RPMI8226 (cell line): Measurements from ENCODE around the gene GLMN.
A peak's percentile ranks its signal among the peaks of the same experiment; 100 is the strongest.

Experiments used
- DNase-seq: peaks from one replicate; pipeline ENCODE4 v3.0.0-alpha.2; 2015

Gene GLMN

GRCh38 chr1:92298573-92299476 is at the start of gene GLMN, which contains the start of gene RPAP2:
Gene GLMN, minus strand, starts transcription at chr1:92298987. Its CDS starts 988 bp downstream, at chr1:92297999.
Gene RPAP2, plus strand, starts transcription at chr1:92299059. Its CDS starts 15 bp downstream, at chr1:92299074.
- DNase-seq: peak; percentile 89

- no peak for DNase-seq
Observed at GRCh38 chr1:92346866-92347640, 48.3 kb upstream of the GLMN start.

GRCh38 chr1:92343061-92343460 is 44.3 kb upstream of the GLMN start:
- DNase-seq: no peak

- DNase-seq: no peak
Observed at GRCh38 chr1:92342401-92342800, 43.6 kb upstream of the GLMN start.

GRCh38 chr1:92340154-92340553 is 41.4 kb upstream of the GLMN start:
- no peak for DNase-seq

- DNase-seq: no peak
Observed at GRCh38 chr1:92333668-92334067, 34.9 kb upstream of the GLMN start.

GRCh38 chr1:92329347-92330129 is 30.8 kb upstream of the GLMN start:
- no peak for DNase-seq

- DNase-seq: no peak
Observed at GRCh38 chr1:92327794-92328193, 29.0 kb upstream of the GLMN start.

- no peak for DNase-seq
Observed at GRCh38 chr1:92326681-92327080, 27.9 kb upstream of the GLMN start.

- no peak for DNase-seq
Observed at GRCh38 chr1:92324784-92325183, 26.0 kb upstream of the GLMN start.

GRCh38 chr1:92323473-92324453 is 25.0 kb upstream of the GLMN start:
- DNase-seq: no peak

- no peak for DNase-seq
Observed at GRCh38 chr1:92317836-92318493, 19.2 kb upstream of the GLMN start.

- no peak for DNase-seq
Observed at GRCh38 chr1:92315766-92316599, 17.2 kb upstream of the GLMN start.

- no peak for DNase-seq
Observed at GRCh38 chr1:92314024-92314423, 15.2 kb upstream of the GLMN start.

GRCh38 chr1:92310185-92310597 is 11.4 kb upstream of the GLMN start:
- no peak for DNase-seq

- DNase-seq: no peak
Observed at GRCh38 chr1:92307980-92308379, 9.2 kb upstream of the GLMN start.

- no peak for DNase-seq
Observed at GRCh38 chr1:92306020-92306419, 7.2 kb upstream of the GLMN start.

GRCh38 chr1:92301021-92301420 is 2.2 kb upstream of the GLMN start:
- DNase-seq: no peak

GRCh38 chr1:92299477-92300150 is 827 bp upstream of the GLMN start:
- DNase-seq: peak; percentile 4

GRCh38 chr1:92298213-92298572 is 594 bp downstream of the GLMN start:
- DNase-seq: peak; percentile 2
